Measurements from ENCODE around the gene DIPK2A. TPM values are rescaled to one million over a fixed set of nuclear protein-coding genes. Genes with fewer than 3 reads are reported as not detected.

Gene DIPK2A
- total RNA-seq, 1 donor from 2014 or later, result 21.4 TPM

- no peaks in the 10 kb centered on the region for H3K9me3 Mint-ChIP-seq (ENCODE audit: unreplicated experiment)
- no peak for TF ChIP-seq CTCF (IDR thresholded peaks at IDR 0.05; ENCODE audit: unreplicated experiment)
- H3K36me3 Mint-ChIP-seq (ENCODE audit: low read depth, unreplicated experiment), result peaks cover 5% of the 10 kb centered on the region
- peak overlapping the region; percentile 92 for H3K27ac Mint-ChIP-seq (ENCODE audit: unreplicated experiment)
- peak overlapping the region; percentile 98 for H3K4me3 Mint-ChIP-seq (ENCODE audit: unreplicated experiment)
- H3K27me3 Mint-ChIP-seq (ENCODE audit: unreplicated experiment), result peaks cover 13% of the 10 kb centered on the region
- DNase-seq (ENCODE audit: low spot score), result no peak
- H3K4me1 Mint-ChIP-seq (ENCODE audit: unreplicated experiment), result peaks cover 19% of the 10 kb centered on the region
Measured at GRCh38 chr3:143973259-143974021, 1.8 kb downstream of the DIPK2A start.

- no peaks in the 10 kb centered on the region for H3K9me3 Mint-ChIP-seq (ENCODE audit: unreplicated experiment)
- no peak overlapping the region for H3K27ac Mint-ChIP-seq (ENCODE audit: unreplicated experiment)
- H3K36me3 Mint-ChIP-seq (ENCODE audit: low read depth, unreplicated experiment), result peaks cover 5% of the 10 kb centered on the region
- no peak for DNase-seq (ENCODE audit: low spot score)
- peaks cover 13% of the 10 kb centered on the region for H3K27me3 Mint-ChIP-seq (ENCODE audit: unreplicated experiment)
- peak overlapping the region; percentile 98 for H3K4me3 Mint-ChIP-seq (ENCODE audit: unreplicated experiment)
- TF ChIP-seq CTCF (IDR thresholded peaks at IDR 0.05; ENCODE audit: unreplicated experiment), result no peak
- peaks cover 19% of the 10 kb centered on the region for H3K4me1 Mint-ChIP-seq (ENCODE audit: unreplicated experiment)
Measured at GRCh38 chr3:143974271-143975238, 2.9 kb downstream of the DIPK2A start.

GRCh38 chr3:143975554-143976152 lies 4.0 kb downstream of the DIPK2A start:
- no peak overlapping the region for H3K27ac Mint-ChIP-seq (ENCODE audit: unreplicated experiment)
- H3K4me1 Mint-ChIP-seq (ENCODE audit: unreplicated experiment), result peaks cover 19% of the 10 kb centered on the region
- TF ChIP-seq CTCF (IDR thresholded peaks at IDR 0.05; ENCODE audit: unreplicated experiment), result peak; percentile 76
- H3K27me3 Mint-ChIP-seq (ENCODE audit: unreplicated experiment), result peaks cover 13% of the 10 kb centered on the region
- no peak for DNase-seq (ENCODE audit: low spot score)
- H3K36me3 Mint-ChIP-seq (ENCODE audit: low read depth, unreplicated experiment), result peaks cover 5% of the 10 kb centered on the region
- no peak overlapping the region for H3K4me3 Mint-ChIP-seq (ENCODE audit: unreplicated experiment)
- no peaks in the 10 kb centered on the region for H3K9me3 Mint-ChIP-seq (ENCODE audit: unreplicated experiment)

- DNase-seq (ENCODE audit: low spot score), result no peak
- Mint-ChIP-seq H3K36me3 (ENCODE audit: low read depth, unreplicated experiment) (peaks cover 6% of the 10 kb centered on the region), H3K9me3 (ENCODE audit: unreplicated experiment) (no peaks in the 10 kb centered on the region), H3K27ac (ENCODE audit: unreplicated experiment) (peak overlapping the region; percentile 32), H3K27me3 (ENCODE audit: unreplicated experiment) (peaks cover 7% of the 10 kb centered on the region), H3K4me1 (ENCODE audit: unreplicated experiment) (peaks cover 19% of the 10 kb centered on the region), H3K4me3 (ENCODE audit: unreplicated experiment) (no peak overlapping the region)
- no peak for TF ChIP-seq CTCF (IDR thresholded peaks at IDR 0.05; ENCODE audit: unreplicated experiment)
Measured at GRCh38 chr3:143977341-143978262, 6.0 kb downstream of the DIPK2A start.
